ENCODE data around the gene KCNJ6. TPM values are rescaled to one million over a fixed set of nuclear protein-coding genes. Genes with fewer than 3 reads are reported as not detected.

The KCNJ6 gene
- total RNA-seq, 2 donors from 2014 or later = 0.33 TPM; not detected in 1

DNA sequence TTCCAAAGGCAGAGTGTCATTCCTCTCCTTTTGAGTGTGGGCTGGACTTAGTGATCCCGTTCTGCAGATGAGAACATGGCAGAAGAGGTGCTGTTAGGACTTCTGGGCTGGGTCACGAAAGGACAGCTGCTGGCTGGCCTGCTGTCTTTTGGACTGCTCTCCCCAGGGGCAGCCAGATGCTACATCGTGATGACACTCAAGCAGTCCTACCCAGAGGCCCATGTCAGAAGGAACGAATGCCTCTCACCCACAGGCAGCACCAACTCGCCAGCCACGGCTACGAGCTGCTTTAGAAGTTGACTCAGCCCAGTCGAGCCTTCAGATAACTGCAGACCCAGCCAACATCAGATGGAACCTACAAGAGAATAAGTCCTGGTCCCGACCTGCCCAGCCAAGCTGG, 156.5 kb downstream of the KCNJ6 start:
- H3K9me3 Mint-ChIP-seq = no peaks in the 10 kb centered on the region
- Histone ChIP-seq H3K4me3 (ENCODE audit: low read length) (no peak overlapping the region), H3K9ac (ENCODE audit: extremely low read depth, low read length, poor library complexity, severe bottlenecking) (no peak overlapping the region), H3K27me3 (ENCODE audit: control insufficient read depth, insufficient read depth, low read length, poor library complexity, severe bottlenecking) (peaks cover 41% of the 10 kb centered on the region), H3K36me3 (ENCODE audit: control insufficient read depth, insufficient read depth, low read length) (no peaks in the 10 kb centered on the region), H3K4me1 (ENCODE audit: control insufficient read depth, insufficient read depth, low read length) (no peaks in the 10 kb centered on the region), H3K27ac (ENCODE audit: low read depth, low read length) (no peak overlapping the region), H3K9me3 (ENCODE audit: control insufficient read depth, low read length) (no peaks in the 10 kb centered on the region)
- TF ChIP-seq, protein P1, sequence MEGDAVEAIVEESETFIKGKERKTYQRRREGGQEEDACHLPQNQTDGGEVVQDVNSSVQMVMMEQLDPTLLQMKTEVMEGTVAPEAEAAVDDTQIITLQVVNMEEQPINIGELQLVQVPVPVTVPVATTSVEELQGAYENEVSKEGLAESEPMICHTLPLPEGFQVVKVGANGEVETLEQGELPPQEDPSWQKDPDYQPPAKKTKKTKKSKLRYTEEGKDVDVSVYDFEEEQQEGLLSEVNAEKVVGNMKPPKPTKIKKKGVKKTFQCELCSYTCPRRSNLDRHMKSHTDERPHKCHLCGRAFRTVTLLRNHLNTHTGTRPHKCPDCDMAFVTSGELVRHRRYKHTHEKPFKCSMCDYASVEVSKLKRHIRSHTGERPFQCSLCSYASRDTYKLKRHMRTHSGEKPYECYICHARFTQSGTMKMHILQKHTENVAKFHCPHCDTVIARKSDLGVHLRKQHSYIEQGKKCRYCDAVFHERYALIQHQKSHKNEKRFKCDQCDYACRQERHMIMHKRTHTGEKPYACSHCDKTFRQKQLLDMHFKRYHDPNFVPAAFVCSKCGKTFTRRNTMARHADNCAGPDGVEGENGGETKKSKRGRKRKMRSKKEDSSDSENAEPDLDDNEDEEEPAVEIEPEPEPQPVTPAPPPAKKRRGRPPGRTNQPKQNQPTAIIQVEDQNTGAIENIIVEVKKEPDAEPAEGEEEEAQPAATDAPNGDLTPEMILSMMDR (conservative IDR thresholded peaks at IDR 0.05) = no peak
- 92 to 96% methylated on average over 8 to 9 of the region's 9 CpGs for WGBS, 2 experiments (ENCODE audit: insufficient coverage in 1 of 2, insufficient read length in 1 of 2)
- peaks cover 35% of the 10 kb centered on the region for H3K27me3 Mint-ChIP-seq (ENCODE audit: insufficient read depth)
- H3K4me1 Mint-ChIP-seq = peaks cover 16% of the 10 kb centered on the region
- no peak overlapping the region for H3K27ac Mint-ChIP-seq
- no peaks in the 10 kb centered on the region for H3K36me3 Mint-ChIP-seq (ENCODE audit: low read depth)
- DNase-seq = peak; percentile 29
- no peak overlapping the region for H3K4me3 Mint-ChIP-seq

DNA sequence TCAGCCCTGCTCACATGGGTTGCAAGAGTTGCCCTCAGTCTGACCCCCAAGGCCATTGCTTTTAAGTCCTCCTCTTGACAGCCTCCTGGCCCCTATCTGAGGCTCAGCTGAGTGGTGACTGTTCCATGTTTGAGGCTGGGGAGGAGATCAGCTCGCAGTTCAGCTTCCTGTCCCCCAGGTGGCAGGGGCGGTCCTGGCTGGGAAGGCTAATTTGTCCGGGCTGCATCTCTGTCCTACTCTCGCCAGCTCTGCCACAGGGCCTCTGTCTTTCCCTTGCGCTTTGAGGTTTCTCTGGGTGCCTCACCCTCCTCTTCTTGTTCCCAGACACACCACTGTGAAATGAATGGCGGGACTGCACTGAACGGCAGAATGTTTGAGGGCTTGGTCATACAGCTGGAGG, 157.3 kb downstream of the KCNJ6 start:
- Histone ChIP-seq H3K4me3 (ENCODE audit: low read length) (no peak overlapping the region), H3K27ac (ENCODE audit: low read depth, low read length) (no peak overlapping the region), H3K27me3 (ENCODE audit: control insufficient read depth, insufficient read depth, low read length, poor library complexity, severe bottlenecking) (peaks cover 39% of the 10 kb centered on the region), H3K9ac (ENCODE audit: extremely low read depth, low read length, poor library complexity, severe bottlenecking) (no peak overlapping the region), H3K36me3 (ENCODE audit: control insufficient read depth, insufficient read depth, low read length) (no peaks in the 10 kb centered on the region), H3K9me3 (ENCODE audit: control insufficient read depth, low read length) (no peaks in the 10 kb centered on the region), H3K4me1 (ENCODE audit: control insufficient read depth, insufficient read depth, low read length) (no peaks in the 10 kb centered on the region)
- peaks cover 33% of the 10 kb centered on the region for H3K27me3 Mint-ChIP-seq (ENCODE audit: insufficient read depth)
- 45 to 48% methylated on average over 3 to 7 of the region's 7 CpGs for WGBS, 2 experiments (ENCODE audit: insufficient coverage in 1 of 2, insufficient read length in 1 of 2)
- H3K9me3 Mint-ChIP-seq = no peaks in the 10 kb centered on the region
- TF ChIP-seq, protein P1 (conservative IDR thresholded peaks at IDR 0.05) = peak; percentile 86
- H3K27ac Mint-ChIP-seq = no peak overlapping the region
- H3K4me1 Mint-ChIP-seq = peaks cover 22% of the 10 kb centered on the region
- peak; percentile 92 for DNase-seq
- H3K36me3 Mint-ChIP-seq (ENCODE audit: low read depth) = no peaks in the 10 kb centered on the region
- no peak overlapping the region for H3K4me3 Mint-ChIP-seq

DNA sequence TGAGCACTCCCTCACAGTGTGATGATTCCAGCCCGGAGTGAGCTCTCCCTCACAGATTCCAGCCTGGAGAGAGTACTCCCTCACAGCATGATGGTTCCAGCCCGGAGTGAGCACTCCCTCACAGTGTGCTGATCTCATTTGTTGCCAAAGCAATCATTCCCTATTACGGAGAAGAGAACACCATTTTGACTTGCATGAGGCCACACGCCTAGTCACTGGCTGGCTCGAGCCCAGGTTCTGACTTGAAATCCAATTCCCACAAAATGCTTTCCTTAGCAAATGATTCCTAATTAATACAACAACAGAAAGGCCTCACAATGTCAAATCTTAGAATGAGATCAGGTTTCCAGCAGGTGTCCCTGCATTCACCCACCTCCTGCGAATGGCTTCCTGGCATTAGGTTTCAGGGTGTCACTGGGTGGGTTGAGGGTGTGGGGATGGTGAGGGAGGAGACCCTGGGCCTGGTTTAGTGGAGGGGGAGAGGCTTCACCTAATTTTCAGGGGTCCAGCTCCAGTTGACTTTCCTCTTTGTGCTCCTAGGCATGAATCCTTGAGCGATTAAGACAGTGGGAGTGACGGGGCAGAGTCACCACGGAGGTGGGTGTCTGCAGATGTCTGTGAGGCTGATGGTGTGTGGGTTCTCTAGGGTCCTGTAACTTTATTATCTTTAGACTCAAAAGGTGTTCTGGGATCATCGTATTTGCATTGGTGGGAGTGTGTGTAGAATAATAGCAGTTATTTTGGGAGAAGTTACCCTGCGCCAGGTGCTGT, 158.5 kb downstream of the KCNJ6 start:
- DNase-seq = peak; percentile 31

More for the DNA sequence above, 158.5 kb downstream of the KCNJ6 start:
- WGBS, 2 experiments (ENCODE audit: insufficient coverage in 1 of 2, insufficient read length in 1 of 2) = 69 to 82% methylated on average over 5 to 11 of the region's 11 CpGs
- no peaks in the 10 kb centered on the region for H3K36me3 ChIP-seq (ENCODE audit: control insufficient read depth, insufficient read depth, low read length)
- no peaks in the 10 kb centered on the region for H3K9me3 Mint-ChIP-seq
- no peak overlapping the region for H3K27ac Mint-ChIP-seq
- no peak overlapping the region for H3K9ac ChIP-seq (ENCODE audit: extremely low read depth, low read length, poor library complexity, severe bottlenecking)
- TF ChIP-seq, protein P1 (conservative IDR thresholded peaks at IDR 0.05) = no peak
- H3K9me3 ChIP-seq (ENCODE audit: control insufficient read depth, low read length) = no peaks in the 10 kb centered on the region
- no peak overlapping the region for H3K27ac ChIP-seq (ENCODE audit: low read depth, low read length)
- no peak overlapping the region for H3K4me3 Mint-ChIP-seq
- H3K4me3 ChIP-seq (ENCODE audit: low read length) = no peak overlapping the region
- peaks cover 18% of the 10 kb centered on the region for H3K4me1 Mint-ChIP-seq
- no peaks in the 10 kb centered on the region for H3K4me1 ChIP-seq (ENCODE audit: control insufficient read depth, insufficient read depth, low read length)
- H3K27me3 Mint-ChIP-seq (ENCODE audit: insufficient read depth) = peaks cover 37% of the 10 kb centered on the region
- H3K36me3 Mint-ChIP-seq (ENCODE audit: low read depth) = no peaks in the 10 kb centered on the region
- H3K27me3 ChIP-seq (ENCODE audit: control insufficient read depth, insufficient read depth, low read length, poor library complexity, severe bottlenecking) = peaks cover 32% of the 10 kb centered on the region
